ENCODE measurements around the gene RMND5B. TPM values are rescaled to one million over a fixed set of nuclear protein-coding genes. Genes with fewer than 3 reads are reported as not detected.
A peak's percentile ranks its signal among the peaks of the same experiment; 100 is the strongest.

Gene RMND5B
- total RNA-seq (10 to 100 TPM; 37.5 to 44.8 (median 42.0) TPM), polyA plus RNA-seq (10 to 100 TPM; 25.2 to 36.2 (median 30.5) TPM)

DNA sequence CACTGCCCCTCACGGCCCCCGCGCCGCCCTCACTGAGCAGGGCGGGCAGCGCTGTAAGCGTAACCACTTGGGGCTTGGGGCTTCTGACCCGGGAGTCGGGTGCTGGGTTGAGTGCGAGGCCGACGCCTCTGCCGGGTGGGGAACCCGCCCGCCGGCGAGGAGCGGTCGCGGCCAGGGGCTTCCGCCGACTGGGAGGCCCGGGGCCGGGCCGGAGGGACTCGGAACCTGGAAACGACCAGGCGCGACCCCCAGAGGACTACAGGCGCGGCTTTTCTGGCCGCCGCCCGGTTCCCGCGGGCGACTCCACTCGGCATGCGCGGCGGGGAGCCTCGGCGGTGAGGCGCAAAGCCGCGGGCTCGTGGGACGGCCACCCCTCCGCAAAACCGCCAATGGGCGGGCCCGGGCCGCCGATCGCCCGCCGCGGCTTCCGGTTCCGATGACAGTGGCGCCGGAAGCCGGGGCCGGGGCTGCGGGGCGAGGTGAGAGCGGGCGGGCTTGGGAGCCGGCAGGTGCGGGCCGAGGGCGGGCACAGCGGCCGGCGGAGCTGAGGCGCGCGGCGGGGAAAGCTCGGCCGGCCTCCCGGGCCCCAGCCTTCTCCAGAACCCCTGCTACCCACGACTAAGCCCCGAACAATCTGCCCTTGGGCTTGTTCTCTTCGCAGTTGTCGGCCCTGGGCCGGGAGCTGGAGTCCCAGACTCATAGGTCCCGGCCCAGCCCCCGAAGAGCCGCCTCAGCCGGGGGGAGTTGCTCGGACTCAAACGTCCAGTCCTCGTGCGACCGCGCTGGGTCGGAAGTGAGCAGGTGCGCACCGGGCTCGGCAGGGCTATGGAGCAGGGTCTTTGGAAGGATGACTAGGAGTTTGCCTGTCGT is at the start of gene RMND5B:
Gene RMND5B, plus strand, starts transcription at position 439 of the 870 bp plus-strand sequence. CDS start 7,106 bp downstream, outside the sequence.
- Histone ChIP-seq H3K4me3 (peak within 1 kb of the TSS; percentile 78 to 97 (median 86)), H3K4me1 (peaks cover 0 to 19% (median 14%) of the 10 kb centered on the region in 4 donors), H3K27me3 (no peaks in the 10 kb centered on the region), H3K36me3 (peaks cover 0 to 22% (median 2%) of the 10 kb centered on the region in 4 donors), H3K27ac (peak within 1 kb of the TSS; percentile 88 to 97 (median 91)), H3K9me3 (no peaks in the 10 kb centered on the region)
- intact Hi-C loops (cut with DNase I): loop anchor here (2.0 to 10.0 kb wide), 2 partner anchors 22 to 474 kb away; partner anchors contain the start of gene NHP2
- no peak for TF ChIP-seq EP300 (IDR thresholded peaks at IDR 0.05)
- peak; percentile 24 to 68 for TF ChIP-seq POLR2A (IDR thresholded peaks at IDR 0.05)
- TF ChIP-seq POLR2AphosphoS5 (IDR thresholded peaks at IDR 0.05): peak in 3 of 4 donors; percentile 58 to 86 (median 83)
- peak; percentile 91 for DNase-seq
- WGBS, 2 donors: 0% methylated on average over 102 of the region's 102 CpGs

DNA sequence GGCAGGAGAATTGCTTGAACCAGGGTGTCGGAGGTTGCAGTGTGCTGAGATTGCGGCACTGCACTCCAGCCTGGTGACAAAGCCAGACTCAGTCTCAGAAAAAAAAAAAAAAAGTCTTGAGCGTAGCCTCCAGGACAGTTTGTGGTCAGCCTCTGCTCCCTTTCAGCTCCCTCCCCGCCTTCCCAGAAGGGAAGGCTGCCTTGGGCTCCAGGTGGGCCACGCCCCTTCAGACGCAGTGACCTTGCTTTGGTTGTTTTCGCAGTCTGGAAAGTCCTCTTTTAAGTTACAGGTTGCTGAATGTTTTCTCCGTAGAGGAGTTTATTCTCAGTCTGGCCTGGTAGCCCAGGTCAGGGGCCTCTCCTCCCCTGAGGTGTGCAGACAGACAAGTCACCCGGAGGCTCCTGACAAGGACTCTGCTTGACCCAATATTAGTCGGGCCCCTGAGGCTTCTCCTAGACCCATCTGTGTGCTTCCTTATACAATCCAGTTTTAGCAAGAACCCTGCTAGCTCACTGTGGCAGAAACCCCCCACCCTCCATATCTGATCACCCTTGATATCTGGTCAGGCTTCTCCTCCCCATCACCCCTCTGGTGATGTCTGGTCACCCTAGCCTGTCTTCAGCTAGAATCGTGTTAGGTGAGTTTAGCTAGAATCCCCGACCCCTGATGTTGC is 49.1 kb upstream of the RMND5B start:
- no peaks in the 10 kb centered on the region for H3K36me3 ChIP-seq
- H3K27ac ChIP-seq: no peak overlapping the region
- intact Hi-C loops (cut with DNase I): no loop called here
- no peaks in the 10 kb centered on the region for H3K4me1 ChIP-seq
- TF ChIP-seq POLR2A (IDR thresholded peaks at IDR 0.05) (no peak), CTCF (IDR thresholded peaks at IDR 0.05) (no peak), POLR2AphosphoS5 (IDR thresholded peaks at IDR 0.05) (no peak), EP300 (IDR thresholded peaks at IDR 0.05) (no peak)
- no peak overlapping the region for H3K4me3 ChIP-seq
- WGBS, 2 donors: 48 to 73% methylated on average over 12 of the region's 12 CpGs
- DNase-seq: no peak
- no peaks in the 10 kb centered on the region for H3K9me3 ChIP-seq
- H3K27me3 ChIP-seq: peaks cover 0 to 8% (median 3%) of the 10 kb centered on the region in 3 donors

DNA sequence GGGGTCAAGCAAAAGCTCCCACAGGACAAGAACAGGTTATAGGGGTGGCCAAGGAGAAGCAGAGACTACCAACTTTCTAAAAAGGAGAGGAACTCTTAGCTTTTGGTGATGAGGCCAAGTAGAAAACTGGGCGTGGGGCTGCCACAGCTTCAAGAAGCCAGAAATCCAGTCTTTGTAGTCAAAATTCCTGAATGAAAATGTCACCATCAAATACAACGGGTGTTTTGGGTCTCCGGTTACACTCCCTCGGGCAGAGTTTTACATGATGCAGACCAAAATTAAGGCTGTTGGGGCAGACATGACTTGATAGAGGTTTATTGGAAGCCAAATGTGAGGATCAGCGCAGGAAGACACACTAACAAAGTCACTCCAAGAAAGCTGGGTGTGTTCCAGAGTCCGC is 46.9 kb upstream of the RMND5B start:
- no peak for DNase-seq
- intact Hi-C loops (cut with DNase I): no loop called here
- peaks cover 3 to 11% (median 7%) of the 10 kb centered on the region in 3 donors for H3K27me3 ChIP-seq

DNA sequence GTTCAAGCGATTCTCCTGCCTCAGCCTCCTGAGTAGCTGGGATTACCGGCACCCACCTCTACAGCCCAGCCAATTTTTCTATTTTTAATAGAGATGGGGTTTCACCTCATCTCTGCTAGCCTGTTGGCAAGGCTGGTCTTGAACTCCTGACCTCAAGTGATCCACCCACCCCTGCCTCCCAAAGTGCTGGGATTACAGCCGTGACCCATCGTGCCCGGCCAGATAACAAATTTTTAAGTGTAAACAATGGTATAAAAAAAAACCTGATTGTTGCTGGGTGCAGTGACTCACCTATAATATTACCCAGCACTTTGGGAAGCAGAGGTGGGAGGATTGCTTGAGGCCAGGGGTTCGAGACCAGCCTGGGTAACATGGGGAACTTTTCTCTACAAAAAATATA is 45.5 kb upstream of the RMND5B start:
- intact Hi-C loops (cut with DNase I): no loop called here
- H3K27me3 ChIP-seq: peaks cover 3 to 19% (median 7%) of the 10 kb centered on the region in 3 donors

More for the DNA sequence above, 46.9 kb upstream of the RMND5B start:
- H3K4me1 ChIP-seq: no peaks in the 10 kb centered on the region
- H3K36me3 ChIP-seq: no peaks in the 10 kb centered on the region
- TF ChIP-seq POLR2AphosphoS5 (IDR thresholded peaks at IDR 0.05) (no peak), POLR2A (IDR thresholded peaks at IDR 0.05) (no peak), EP300 (IDR thresholded peaks at IDR 0.05) (no peak), CTCF (IDR thresholded peaks at IDR 0.05) (no peak)
- no peak overlapping the region for H3K4me3 ChIP-seq
- 80 to 86% methylated on average over 6 of the region's 6 CpGs for WGBS, 2 donors
- no peak overlapping the region for H3K27ac ChIP-seq
- H3K9me3 ChIP-seq: no peaks in the 10 kb centered on the region

More for the DNA sequence above, 45.5 kb upstream of the RMND5B start:
- Histone ChIP-seq H3K4me1 (no peaks in the 10 kb centered on the region), H3K4me3 (no peak overlapping the region), H3K36me3 (no peaks in the 10 kb centered on the region), H3K27ac (no peak overlapping the region), H3K9me3 (no peaks in the 10 kb centered on the region)
- no peak for DNase-seq
- WGBS, 2 donors: 44 to 68% methylated on average over 6 of the region's 6 CpGs
- TF ChIP-seq POLR2A (IDR thresholded peaks at IDR 0.05) (no peak), POLR2AphosphoS5 (IDR thresholded peaks at IDR 0.05) (no peak), EP300 (IDR thresholded peaks at IDR 0.05) (no peak), CTCF (IDR thresholded peaks at IDR 0.05) (no peak)

All from sigmoid colon (tissue), 7 donors.